ENCODE measurements around the gene RCE1.

- TF ChIP-seq CTCF (IDR thresholded peaks at IDR 0.05; ENCODE audit: poor library complexity) = no peak
- TF ChIP-seq EZH2 (IDR thresholded peaks at IDR 0.05; ENCODE audit: borderline replicate concordance) = no peak
- TF ChIP-seq EZH2phosphoT487 (IDR thresholded peaks at IDR 0.05; ENCODE audit: low read depth, severe bottlenecking, unreplicated experiment) = no peak
Observed at GRCh38 chr11:66884443-66884842, 41.2 kb downstream of the RCE1 start.
